Body of pancreas (tissue), 4 donors: ENCODE measurements around the gene GRK4.
"Not testable (repeated sequence)": the region's sequence is repeated elsewhere in the genome, so short reads cannot be mapped to it uniquely, and the experiment has no call there.

Experiments used
- CTCF ChIP-seq, 7 experiments: fragments of 450-650 bp in 4 of 7; fragments of 200-600 bp in 3 of 7; sonication (generic) in 3 of 7; IDR thresholded peaks; one replicate each; pipeline ENCODE4 v1.5.1; 2016 to 2019; ENCODE audit warnings: antibody characterized with exemption in 7 of 7
- POLR2A ChIP-seq, 3 donors: fragments of 450-650 bp; IDR thresholded peaks; one replicate each; pipeline ENCODE4 v1.6.1; 2016; ENCODE audit warnings: antibody characterized with exemption in 3 of 3, mild to moderate bottlenecking in 2 of 3

GRCh38 chr4:2960450-2960849 lies 2.9 kb upstream of the GRK4 start:
- not testable (repeated sequence) for TF ChIP-seq CTCF, POLR2A (IDR thresholded peaks at IDR 0.05)
